NCI-H82 treated with DMSO at 0.1 percent for 48 hours (cell line): ENCODE results near the gene MNDA.

Experiments used
- DNase-seq: peaks from one replicate; lab custom pipeline; 2025; ENCODE audit not compliant: unreplicated experiment; lab: John Stamatoyannopoulos, UW

MNDA gene

DNA sequence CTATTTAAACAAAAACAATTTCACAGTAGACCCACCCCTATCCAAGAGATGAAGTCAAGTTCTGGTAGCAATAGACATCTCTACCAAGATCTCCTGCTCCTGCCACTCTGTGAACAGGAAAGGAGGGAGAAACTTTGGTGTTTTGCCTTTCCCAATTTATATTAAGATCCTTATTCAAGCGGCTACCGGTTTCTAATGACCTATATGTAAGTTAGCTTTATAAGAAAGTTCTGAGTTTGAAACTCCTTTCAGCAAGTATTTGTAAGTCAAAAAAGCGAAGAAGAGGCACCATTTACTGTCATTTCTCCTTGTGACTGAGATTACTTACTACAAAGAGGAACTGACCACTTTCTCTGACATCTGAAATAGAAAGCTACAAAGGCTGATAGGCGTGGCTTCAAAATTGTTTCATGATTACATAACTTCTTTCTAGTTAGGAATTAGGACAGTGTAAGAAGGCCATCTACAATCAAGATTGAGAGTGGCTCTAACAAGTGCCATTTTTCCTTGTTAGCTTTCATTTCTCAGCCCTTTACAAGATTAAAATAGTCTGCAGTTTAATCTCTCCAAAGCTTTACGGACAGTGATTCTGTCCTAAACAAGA, at the start of gene MNDA:
Gene MNDA (plus strand): TSS at position 448 of the 604 bp plus-strand sequence. CDS start 10,803 bp downstream, outside the sequence.
- no peak for DNase-seq

- no peak for DNase-seq
Observed at GRCh38 chr1:158793604-158794003, 37.5 kb upstream of the MNDA start.

DNA sequence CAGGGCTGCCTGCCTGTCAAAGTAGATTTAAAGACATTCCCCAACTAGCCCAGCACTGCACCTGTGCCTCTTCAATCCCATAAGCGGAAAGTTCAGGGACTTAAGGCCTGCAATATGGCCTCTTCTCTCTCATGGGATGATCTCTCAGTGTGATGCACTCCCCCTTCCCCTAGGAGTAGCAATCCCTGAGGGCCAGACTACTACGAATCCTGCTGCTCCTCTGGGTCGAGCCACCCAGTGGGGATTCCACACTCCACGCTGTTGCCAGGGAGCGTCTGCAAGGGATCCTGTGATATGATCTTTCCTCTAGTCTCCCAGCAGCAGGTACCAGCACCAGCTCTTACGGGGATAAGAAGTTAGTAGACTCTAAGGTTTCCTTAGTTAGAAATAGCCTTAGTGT, 36.9 kb upstream of the MNDA start:
- no peak for DNase-seq

DNA sequence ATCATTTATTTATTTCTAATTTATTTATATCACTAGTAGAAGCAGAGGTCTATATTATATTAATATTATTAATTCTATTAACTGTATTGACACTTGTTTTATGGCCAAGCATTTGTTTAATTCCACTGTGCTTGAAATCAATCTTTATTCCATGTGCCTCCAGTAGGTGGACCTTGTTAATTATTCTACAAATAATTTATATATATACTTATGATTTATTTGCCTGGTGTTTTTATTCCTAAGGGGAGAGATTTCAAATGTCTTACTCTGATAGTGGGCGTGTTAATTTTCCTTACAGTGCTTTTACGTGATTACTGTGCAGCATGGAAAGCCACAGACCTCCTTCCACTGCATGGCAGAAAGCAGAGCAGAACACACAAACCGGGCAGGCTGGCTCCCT, 32.6 kb upstream of the MNDA start:
- no peak for DNase-seq

DNA sequence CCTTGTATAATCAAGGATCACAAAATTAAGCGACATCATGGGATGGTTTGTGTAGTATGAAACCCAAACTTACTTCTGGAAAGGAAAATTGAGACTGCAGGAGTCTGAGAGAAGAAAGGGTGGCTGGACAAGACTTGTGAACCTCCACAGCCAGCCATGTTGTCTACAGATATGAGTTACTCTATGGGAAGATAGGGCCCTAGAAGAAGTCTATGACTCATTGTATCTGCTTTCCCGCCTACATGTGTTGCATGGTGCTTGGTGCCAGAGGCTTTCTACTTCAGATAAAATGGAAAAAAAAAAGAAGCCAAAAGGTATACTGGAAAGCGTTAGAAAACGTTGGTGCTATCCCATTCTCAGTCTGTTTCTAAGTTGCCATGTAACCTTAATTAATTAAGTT, 31.5 kb upstream of the MNDA start:
- no peak for DNase-seq

- DNase-seq, result no peak
Observed at GRCh38 chr1:158800526-158800925, 30.6 kb upstream of the MNDA start.

- no peak for DNase-seq
Observed at GRCh38 chr1:158801396-158801795, 29.8 kb upstream of the MNDA start.

DNA sequence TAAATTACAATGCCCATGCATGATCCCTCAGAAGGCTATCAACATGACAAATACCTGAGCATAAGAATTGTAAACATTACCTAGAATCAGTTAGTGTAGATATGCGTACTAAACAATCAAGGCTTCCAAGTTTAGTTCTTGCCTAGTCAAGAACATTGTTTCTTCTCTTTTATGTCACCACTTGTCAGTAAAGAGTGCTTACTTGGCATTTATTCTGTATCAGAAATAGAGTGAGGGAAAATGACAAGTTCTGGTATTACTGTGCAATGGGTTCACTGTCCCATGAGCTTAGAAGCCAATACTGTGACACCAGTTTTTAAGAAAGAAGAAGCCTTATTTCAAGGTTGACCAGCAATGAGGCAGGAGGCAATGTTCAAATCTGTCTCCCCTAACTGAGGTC, 27.5 kb upstream of the MNDA start:
- no peak for DNase-seq

DNA sequence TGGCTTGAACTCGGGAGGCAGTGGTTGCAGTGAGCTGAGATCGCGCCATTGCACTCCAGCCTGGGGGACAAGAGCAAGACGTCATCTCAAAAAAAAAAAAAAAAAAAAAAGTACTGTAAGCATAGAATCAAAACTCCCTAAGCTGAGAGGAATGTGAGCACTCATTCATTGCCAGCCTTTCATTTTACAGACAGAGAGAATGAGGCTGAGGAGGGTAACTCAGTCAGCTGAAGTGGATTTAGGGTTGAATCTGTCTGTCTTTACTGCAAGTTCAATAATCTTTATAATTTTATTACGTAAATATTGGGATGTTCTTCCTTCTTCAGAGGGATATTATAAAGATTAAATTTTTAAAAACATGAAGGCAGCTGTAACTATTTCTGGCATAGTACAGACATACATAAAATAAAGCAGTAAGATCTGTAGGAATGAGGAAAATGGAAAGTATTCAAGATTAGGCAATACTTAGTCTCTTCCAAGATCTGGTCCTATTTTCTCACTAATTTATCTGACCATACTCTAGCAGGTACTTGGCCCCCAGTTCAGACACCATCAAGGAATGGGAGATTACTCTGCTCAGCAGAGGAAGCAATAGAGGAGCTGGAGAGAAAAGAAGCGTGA, 24.1 kb upstream of the MNDA start:
- DNase-seq, result no peak

DNA sequence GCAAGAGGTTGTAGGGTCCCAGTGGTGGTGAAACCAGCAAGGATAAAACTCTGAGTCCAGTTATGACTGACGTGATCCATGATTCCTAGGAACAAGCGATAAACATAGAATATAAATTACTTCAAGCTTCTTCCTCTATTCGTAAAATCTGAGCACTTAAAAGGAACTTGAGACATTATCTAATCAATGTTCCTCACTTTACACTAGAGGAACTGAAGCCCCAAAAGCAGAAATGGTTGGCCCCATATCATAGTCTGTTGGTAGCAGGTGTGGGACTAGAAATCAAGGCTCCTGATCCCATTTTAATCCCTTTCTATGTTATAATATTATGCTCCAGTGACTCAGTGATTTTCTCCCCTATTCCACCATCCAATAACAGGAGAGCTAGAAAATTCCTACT, 21.9 kb upstream of the MNDA start:
- DNase-seq, result no peak

DNA sequence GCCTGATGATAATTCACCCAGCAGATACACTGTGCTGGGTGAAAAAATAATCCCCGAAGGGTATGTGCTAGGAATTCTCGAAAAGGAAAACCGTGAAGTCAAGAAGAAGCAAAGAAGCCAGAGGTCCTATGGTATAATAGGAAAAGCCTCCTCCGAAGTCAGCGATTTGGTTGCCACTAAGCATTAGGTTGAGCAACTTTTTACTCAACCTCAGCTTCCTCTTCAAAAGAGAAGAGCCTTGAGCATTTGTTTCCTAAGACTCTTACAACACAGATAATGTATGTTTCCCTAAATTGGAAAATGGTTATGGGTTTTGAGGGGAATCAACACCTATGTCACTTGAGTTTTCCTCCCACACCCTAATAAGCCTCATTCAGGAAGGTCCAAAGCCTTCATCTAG, 21.3 kb upstream of the MNDA start:
- no peak for DNase-seq

DNA sequence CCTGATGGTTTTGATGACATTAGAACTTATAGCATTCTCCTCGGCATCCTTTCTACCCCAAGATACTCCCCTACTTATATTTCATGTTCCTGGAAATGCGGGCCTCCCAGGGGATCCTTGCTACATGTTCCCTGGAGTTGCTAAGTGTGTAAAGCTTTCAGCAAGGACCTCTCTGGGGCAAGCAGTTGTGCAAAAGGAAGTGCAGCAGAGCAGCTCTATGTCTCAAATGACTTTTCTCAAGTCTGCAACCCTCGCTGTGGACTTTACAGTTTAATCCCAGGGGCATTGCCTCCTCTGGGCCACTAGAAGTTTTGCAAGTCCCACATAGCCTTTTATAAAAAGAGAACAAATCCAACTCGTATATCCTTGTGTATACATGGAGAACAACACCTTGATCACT, 20.8 kb upstream of the MNDA start:
- DNase-seq, result no peak

DNA sequence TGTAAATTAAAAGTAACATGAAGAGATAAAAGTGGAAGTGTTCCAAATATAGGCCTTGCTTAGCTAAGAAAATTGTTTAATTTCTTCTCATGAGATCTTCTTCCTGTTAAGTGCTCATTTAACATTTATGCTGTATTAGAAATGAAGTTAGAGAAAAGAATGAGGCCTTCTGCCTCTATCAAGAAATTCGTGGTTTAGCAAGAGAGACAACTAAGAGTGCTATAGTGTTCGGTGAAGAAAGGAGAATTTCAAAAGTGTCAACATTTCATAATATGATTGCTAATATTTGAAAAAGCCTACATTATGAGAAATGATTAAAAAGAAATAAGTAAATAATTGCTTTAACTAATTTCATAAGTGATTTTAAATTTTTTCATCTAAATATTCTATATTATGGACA, 18.8 kb upstream of the MNDA start:
- DNase-seq, result no peak

- no peak for DNase-seq
Observed at GRCh38 chr1:158813164-158813563, 18.0 kb upstream of the MNDA start.

GRCh38 chr1:158814970-158815369, 16.2 kb upstream of the MNDA start:
- no peak for DNase-seq

DNA sequence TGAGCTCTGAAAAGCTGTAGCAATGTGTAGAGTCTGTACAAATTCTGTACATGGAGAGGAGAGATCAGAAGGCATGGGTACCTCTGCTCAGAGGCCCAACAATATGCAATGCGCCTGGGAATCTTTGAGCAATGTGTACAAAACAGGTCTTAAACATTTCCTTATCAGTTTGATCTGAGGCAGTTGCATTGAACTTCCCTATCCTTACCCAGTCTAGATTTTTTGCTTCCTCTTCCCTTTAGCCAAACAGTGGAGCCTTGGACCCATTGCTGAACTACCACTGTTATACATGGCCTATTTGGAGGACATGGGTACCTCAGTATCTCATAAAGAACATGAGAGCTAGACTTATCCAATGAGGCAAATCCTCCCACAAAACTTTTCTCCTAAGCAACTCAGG, 12.6 kb upstream of the MNDA start:
- no peak for DNase-seq

GRCh38 chr1:158818975-158819431, 12.1 kb upstream of the MNDA start:
- DNase-seq, result no peak

- DNase-seq, result no peak
Observed at GRCh38 chr1:158819461-158820443, 11.4 kb upstream of the MNDA start.

DNA sequence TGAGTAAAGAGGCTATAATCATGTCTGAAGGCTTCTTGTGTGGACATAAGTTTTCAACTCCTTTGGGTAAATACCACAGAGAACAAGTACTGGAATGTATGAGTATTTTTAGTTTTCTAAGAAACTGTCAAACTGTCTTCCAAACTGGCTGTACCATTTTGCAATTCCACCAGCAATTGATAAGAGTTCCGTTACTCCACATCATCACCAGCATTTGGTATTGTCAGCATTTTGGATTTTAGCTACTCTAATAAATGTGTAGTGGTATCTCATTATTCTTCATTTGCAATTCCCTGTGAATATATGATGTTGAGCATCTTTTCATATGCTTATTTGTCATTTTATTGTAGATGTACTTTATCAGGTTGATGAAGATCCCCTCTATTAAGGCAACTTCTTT, 9.4 kb upstream of the MNDA start:
- DNase-seq, result no peak

GRCh38 chr1:158830074-158830677, 975 bp upstream of the MNDA start:
- DNase-seq, result no peak

GRCh38 chr1:158833264-158833663, 2.1 kb downstream of the MNDA start:
- no peak for DNase-seq
